Fibroblast of skin of back (primary cell): ENCODE results near the gene ATE1.
A peak's percentile ranks its signal among the peaks of the same experiment; 100 is the strongest.

Experiments
- DNase-seq: peaks from one replicate; pipeline ENCODE4 v3.0.0-alpha.2; 2013

ATE1 gene

GRCh38 chr10:121865554-121865953, 62.3 kb downstream of the ATE1 start:
- DNase-seq = no peak

GRCh38 chr10:121864653-121865052, 63.2 kb downstream of the ATE1 start:
- DNase-seq = no peak

- DNase-seq = no peak
These were observed 63.7 kb downstream of the ATE1 start for GRCh38 chr10:121864168-121864567.

GRCh38 chr10:121862649-121863048, 65.2 kb downstream of the ATE1 start:
- DNase-seq = no peak

- no peak for DNase-seq
These were observed 65.8 kb downstream of the ATE1 start for GRCh38 chr10:121862042-121862441.

GRCh38 chr10:121860810-121861209, 67.0 kb downstream of the ATE1 start:
- DNase-seq = no peak

GRCh38 chr10:121854809-121855445, 72.9 kb downstream of the ATE1 start:
- DNase-seq = no peak

GRCh38 chr10:121853950-121854349, 73.9 kb downstream of the ATE1 start:
- no peak for DNase-seq

GRCh38 chr10:121851786-121852185, 76.0 kb downstream of the ATE1 start:
- DNase-seq = no peak

- no peak for DNase-seq
These were observed 79.7 kb downstream of the ATE1 start for GRCh38 chr10:121848082-121848481.

- no peak for DNase-seq
These were observed 81.3 kb downstream of the ATE1 start for GRCh38 chr10:121846555-121846954.

- no peak for DNase-seq
These were observed 82.6 kb downstream of the ATE1 start for GRCh38 chr10:121845044-121845784.

GRCh38 chr10:121844537-121844936, 83.3 kb downstream of the ATE1 start:
- no peak for DNase-seq

GRCh38 chr10:121843379-121843778, 84.5 kb downstream of the ATE1 start:
- no peak for DNase-seq

- DNase-seq = no peak
These were observed 86.0 kb downstream of the ATE1 start for GRCh38 chr10:121841862-121842261.

- DNase-seq = no peak
These were observed 88.9 kb downstream of the ATE1 start for GRCh38 chr10:121838931-121839330.

- DNase-seq = no peak
These were observed 89.7 kb downstream of the ATE1 start for GRCh38 chr10:121838149-121838548.

- DNase-seq = no peak
These were observed 91.7 kb downstream of the ATE1 start for GRCh38 chr10:121836171-121836570.

- DNase-seq = no peak
These were observed 92.5 kb downstream of the ATE1 start for GRCh38 chr10:121835376-121835775.

- no peak for DNase-seq
These were observed 93.1 kb downstream of the ATE1 start for GRCh38 chr10:121834757-121835156.

- no peak for DNase-seq
These were observed 94.4 kb downstream of the ATE1 start for GRCh38 chr10:121833387-121833786.

GRCh38 chr10:121832647-121833046, 95.2 kb downstream of the ATE1 start:
- no peak for DNase-seq

GRCh38 chr10:121831777-121832176, 96.1 kb downstream of the ATE1 start:
- peak; percentile 15 for DNase-seq

- DNase-seq = no peak
These were observed 96.6 kb downstream of the ATE1 start for GRCh38 chr10:121831237-121831636.
